Peyer's patch (tissue), 4 donors: Measurements from ENCODE around the gene SAP30. TPM values are rescaled to one million over a fixed set of nuclear protein-coding genes. Genes with fewer than 3 reads are reported as not detected.

Experiments
- DNase-seq, 3 donors: peaks; one replicate each; pipeline ENCODE4 v3.0.0-alpha.2; 2017 to 2019
- H3K27ac ChIP-seq, 4 donors: fragments of 200-600 bp; sonication (generic); one replicate each; pipeline ENCODE4 v1.5.1; 2016 to 2019
- H3K27me3 ChIP-seq, 2 donors: fragments of 200-600 bp; sonication (generic); one replicate each; pipeline ENCODE4 v1.5.1; 2019
- H3K36me3 ChIP-seq, 3 donors: fragments of 200-600 bp; sonication (generic); one replicate each; pipeline ENCODE4 v1.5.1; 2016 to 2019
- H3K4me1 ChIP-seq, 4 donors: fragments of 200-600 bp; sonication (generic); one replicate each; pipeline ENCODE4 v1.5.1; 2016 to 2019
- H3K4me3 ChIP-seq, 4 donors: fragments of 200-600 bp; sonication (generic); 1 replicate in 3 of 4; 2 replicates in 1 of 4; pipeline ENCODE4 v1.5.1; 2016 to 2019; ENCODE audit warnings: mild to moderate bottlenecking in 1 of 4
- H3K9me3 ChIP-seq, 4 donors: fragments of 200-600 bp; sonication (generic); one replicate each; pipeline ENCODE4 v1.5.1; 2016 to 2019; ENCODE audit warnings: mild to moderate bottlenecking in 1 of 4
- POLR2A ChIP-seq, 2 donors: fragments of 450-650 bp; IDR thresholded peaks; one replicate each; pipeline ENCODE4 v1.5.1; 2017; ENCODE audit warnings: antibody characterized with exemption in 2 of 2, mild to moderate bottlenecking in 2 of 2, moderate library complexity in 2 of 2
- total RNA-seq, 4 donors: library from RNA; depleted of rRNA; stranded (reverse); fragments of >200 nt; gene quantifications; one replicate each; pipeline ENCODE4 v1.1.0, GENCODE V29; 2016
- TF ChIP-seq, protein P1 (sequence below), 6 experiments: fragments of 450-650 bp in 4 of 6; fragments of 200-600 bp in 2 of 6; sonication (generic) in 1 of 6; IDR thresholded peaks; one replicate each; pipeline ENCODE4 v1.5.1; 2017 to 2019; ENCODE audit warnings: antibody characterized with exemption in 6 of 6, mild to moderate bottlenecking in 3 of 6, moderate library complexity in 1 of 6

The SAP30 gene
- total RNA-seq, 4 donors from 2014 or later = 8.1 to 18.4 (median 16.0) TPM

DNA sequence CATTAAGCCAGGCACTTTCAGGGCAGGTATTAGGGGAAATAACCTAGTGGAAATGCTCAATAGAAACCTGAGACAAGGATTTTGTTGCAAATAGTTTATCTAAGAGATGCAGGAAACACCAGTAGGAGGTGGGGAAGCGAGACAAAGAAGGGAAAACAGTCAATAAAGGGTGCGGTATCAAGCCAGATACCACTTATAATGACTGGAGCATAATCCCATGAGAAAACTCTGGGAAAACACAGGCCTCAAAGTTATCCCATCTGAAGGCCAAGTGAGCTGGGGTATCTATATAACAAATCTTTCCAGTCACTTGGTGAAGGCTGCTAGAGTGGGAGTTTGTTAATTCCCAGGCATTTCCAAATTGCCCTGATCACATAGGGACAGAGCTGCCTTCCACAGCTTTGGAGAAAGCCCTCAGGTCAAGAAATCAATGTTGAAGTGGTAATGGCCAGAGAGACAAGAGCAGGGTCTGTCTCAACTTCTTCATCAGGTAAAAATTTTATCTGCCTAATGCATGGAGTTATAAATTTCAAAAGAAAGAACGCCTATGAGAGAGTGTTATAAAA is 26.8 kb upstream of the SAP30 start:
- H3K27ac ChIP-seq = no peak overlapping the region
- TF ChIP-seq POLR2A (IDR thresholded peaks at IDR 0.05) = no peak
- TF ChIP-seq, protein P1, sequence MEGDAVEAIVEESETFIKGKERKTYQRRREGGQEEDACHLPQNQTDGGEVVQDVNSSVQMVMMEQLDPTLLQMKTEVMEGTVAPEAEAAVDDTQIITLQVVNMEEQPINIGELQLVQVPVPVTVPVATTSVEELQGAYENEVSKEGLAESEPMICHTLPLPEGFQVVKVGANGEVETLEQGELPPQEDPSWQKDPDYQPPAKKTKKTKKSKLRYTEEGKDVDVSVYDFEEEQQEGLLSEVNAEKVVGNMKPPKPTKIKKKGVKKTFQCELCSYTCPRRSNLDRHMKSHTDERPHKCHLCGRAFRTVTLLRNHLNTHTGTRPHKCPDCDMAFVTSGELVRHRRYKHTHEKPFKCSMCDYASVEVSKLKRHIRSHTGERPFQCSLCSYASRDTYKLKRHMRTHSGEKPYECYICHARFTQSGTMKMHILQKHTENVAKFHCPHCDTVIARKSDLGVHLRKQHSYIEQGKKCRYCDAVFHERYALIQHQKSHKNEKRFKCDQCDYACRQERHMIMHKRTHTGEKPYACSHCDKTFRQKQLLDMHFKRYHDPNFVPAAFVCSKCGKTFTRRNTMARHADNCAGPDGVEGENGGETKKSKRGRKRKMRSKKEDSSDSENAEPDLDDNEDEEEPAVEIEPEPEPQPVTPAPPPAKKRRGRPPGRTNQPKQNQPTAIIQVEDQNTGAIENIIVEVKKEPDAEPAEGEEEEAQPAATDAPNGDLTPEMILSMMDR (IDR thresholded peaks at IDR 0.05) = no peak
- H3K27me3 ChIP-seq = no peaks in the 10 kb centered on the region
- no peaks in the 10 kb centered on the region for H3K4me1 ChIP-seq
- H3K9me3 ChIP-seq = no peaks in the 10 kb centered on the region
- no peak overlapping the region for H3K4me3 ChIP-seq
- no peaks in the 10 kb centered on the region for H3K36me3 ChIP-seq
- no peak for DNase-seq

DNA sequence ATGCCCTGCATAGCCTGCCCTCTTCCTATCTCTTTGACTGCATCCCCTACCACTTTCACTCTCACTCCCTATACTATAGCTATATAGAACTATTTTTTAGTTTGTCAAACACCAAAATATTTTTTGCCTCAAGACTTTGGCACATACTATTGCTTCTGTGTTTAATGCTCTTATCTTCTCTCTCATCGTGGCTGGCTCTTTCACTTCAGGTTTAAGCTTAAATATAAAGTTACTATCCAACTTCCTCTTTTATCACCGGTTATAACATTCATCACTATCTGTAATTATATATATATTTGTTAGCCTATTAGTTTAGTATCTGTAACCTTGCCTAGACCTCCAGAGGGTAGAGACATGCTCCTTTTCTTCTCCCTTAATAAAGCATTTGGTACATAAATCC is 25.1 kb upstream of the SAP30 start:
- TF ChIP-seq, protein P1 (IDR thresholded peaks at IDR 0.05) = no peak
- no peak for TF ChIP-seq POLR2A (IDR thresholded peaks at IDR 0.05)

DNA sequence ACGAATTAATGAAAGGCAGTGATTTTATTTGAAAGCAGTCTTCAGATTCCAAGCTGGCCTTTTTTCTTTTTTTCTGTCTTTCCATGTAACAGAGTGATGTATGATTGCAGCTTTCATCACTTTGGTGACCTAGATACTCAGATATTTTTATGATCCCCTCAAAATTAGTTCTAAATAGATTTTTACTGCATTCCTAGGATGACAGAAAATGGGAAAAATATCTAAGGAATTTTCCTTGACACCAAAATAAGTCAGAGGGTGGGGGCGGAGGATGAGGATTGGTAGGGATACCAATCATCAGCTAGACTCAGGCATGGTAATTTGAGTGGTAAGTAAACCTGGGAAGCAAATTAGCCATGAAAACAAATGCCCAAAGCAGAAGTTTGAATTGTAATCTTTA is 24.7 kb upstream of the SAP30 start:
- H3K36me3 ChIP-seq = no peaks in the 10 kb centered on the region
- no peak for TF ChIP-seq POLR2A (IDR thresholded peaks at IDR 0.05)
- TF ChIP-seq, protein P1 (IDR thresholded peaks at IDR 0.05) = no peak
- no peaks in the 10 kb centered on the region for H3K27me3 ChIP-seq
- H3K4me3 ChIP-seq = no peak overlapping the region
- no peak for DNase-seq
- no peaks in the 10 kb centered on the region for H3K4me1 ChIP-seq
- no peaks in the 10 kb centered on the region for H3K9me3 ChIP-seq
- no peak overlapping the region for H3K27ac ChIP-seq

More for the DNA sequence above, 25.1 kb upstream of the SAP30 start:
- no peaks in the 10 kb centered on the region for H3K36me3 ChIP-seq
- no peaks in the 10 kb centered on the region for H3K27me3 ChIP-seq
- no peak overlapping the region for H3K4me3 ChIP-seq
- DNase-seq = no peak
- H3K4me1 ChIP-seq = no peaks in the 10 kb centered on the region
- no peak overlapping the region for H3K27ac ChIP-seq
- H3K9me3 ChIP-seq = no peaks in the 10 kb centered on the region

DNA sequence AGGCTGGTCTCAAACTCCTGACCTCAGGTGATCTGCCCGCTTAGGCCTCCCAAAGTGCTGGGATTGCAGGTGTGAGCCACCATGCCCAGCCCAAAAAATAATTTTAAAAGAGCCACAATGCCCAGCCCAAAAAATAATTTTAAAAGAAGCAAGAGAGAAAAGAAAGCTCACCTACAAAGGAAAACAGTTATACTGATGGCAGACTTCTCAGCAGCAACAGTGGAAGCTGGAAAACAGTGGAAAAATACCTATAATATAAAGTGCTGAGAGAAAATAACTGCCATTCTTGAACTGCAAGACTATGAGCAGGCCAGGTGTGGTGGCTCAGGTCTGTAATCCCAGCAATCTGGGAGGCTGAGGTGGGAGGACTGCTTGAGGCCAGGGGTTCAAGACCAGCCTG is 23.3 kb upstream of the SAP30 start:
- H3K36me3 ChIP-seq = no peaks in the 10 kb centered on the region
- H3K4me3 ChIP-seq = no peak overlapping the region
- no peak overlapping the region for H3K27ac ChIP-seq
- H3K9me3 ChIP-seq = no peaks in the 10 kb centered on the region
- H3K27me3 ChIP-seq = no peaks in the 10 kb centered on the region
- DNase-seq = no peak
- TF ChIP-seq POLR2A (IDR thresholded peaks at IDR 0.05) = no peak
- TF ChIP-seq, protein P1 (IDR thresholded peaks at IDR 0.05) = no peak
- H3K4me1 ChIP-seq = no peaks in the 10 kb centered on the region

DNA sequence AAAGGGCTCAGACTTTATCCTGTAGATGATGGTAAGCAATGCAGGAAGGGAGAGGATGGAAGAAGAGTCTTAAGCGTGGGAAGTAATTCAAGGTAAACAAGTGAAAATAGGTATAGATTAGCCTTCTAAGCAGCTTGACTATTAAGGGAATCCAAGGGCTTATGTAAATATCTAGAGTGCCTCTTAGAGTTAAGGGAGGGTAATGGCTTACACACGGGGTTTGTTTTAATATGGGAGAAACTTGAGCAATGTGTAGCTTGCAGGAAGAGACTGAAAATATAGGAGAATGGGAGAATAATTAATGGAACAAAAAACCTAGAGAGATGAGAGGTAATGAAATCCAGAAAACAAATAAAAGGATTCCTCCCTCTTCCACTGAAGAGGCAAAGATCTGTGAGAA is 12.8 kb upstream of the SAP30 start:
- H3K27ac ChIP-seq = no peak overlapping the region
- DNase-seq = no peak
- H3K4me3 ChIP-seq = no peak overlapping the region
- H3K9me3 ChIP-seq = no peaks in the 10 kb centered on the region
- H3K27me3 ChIP-seq = no peaks in the 10 kb centered on the region
- TF ChIP-seq, protein P1 (IDR thresholded peaks at IDR 0.05) = no peak
- no peak for TF ChIP-seq POLR2A (IDR thresholded peaks at IDR 0.05)
- H3K36me3 ChIP-seq = no peaks in the 10 kb centered on the region
- H3K4me1 ChIP-seq = no peaks in the 10 kb centered on the region
